Cardiac muscle cell (in vitro differentiated cells and primary cell): ENCODE data around the gene C17orf50. TPM values are rescaled to one million over a fixed set of nuclear protein-coding genes. Genes with fewer than 3 reads are reported as not detected.

Source experiments
- DNase-seq, 2 donors: peaks; one replicate each; pipeline versions ENCODE4 v3.0.0 to v3.0.0-alpha.2; 2010 to 2017; ENCODE audit warnings: low read depth in 1 of 2, low spot score in 1 of 2
- H3K27ac ChIP-seq: fragments of 200-600 bp; sonication (generic); 2 replicates; pipeline ENCODE4 v1.5.1; 2016
- H3K27me3 ChIP-seq: fragments of 200-600 bp; sonication (generic); 2 replicates; pipeline ENCODE4 v1.6.0; 2016; ENCODE audit warnings: control low read depth
- H3K36me3 ChIP-seq: fragments of 200-600 bp; sonication (generic); 2 replicates; pipeline ENCODE4 v1.5.1; 2016; ENCODE audit warnings: control low read depth
- H3K4me1 ChIP-seq: fragments of 200-600 bp; sonication (generic); 2 replicates; pipeline ENCODE4 v1.8.1; 2017; ENCODE audit warnings: low read depth, mild to moderate bottlenecking, mixed run types
- H3K4me3 ChIP-seq: fragments of 200-600 bp; sonication (generic); 2 replicates; pipeline ENCODE4 v1.5.1; 2016; ENCODE audit warnings: mild to moderate bottlenecking
- H3K9me3 ChIP-seq: fragments of 200-600 bp; sonication (generic); 2 replicates; pipeline ENCODE4 v1.5.1; 2017; ENCODE audit warnings: low read depth, mild to moderate bottlenecking, control low read depth
- polyA plus RNA-seq: library from polyadenylated mRNA; unstranded; fragments of >200 nt; fragmentation: Nextera tagmentation; extraction: Ambion mirVana; gene quantifications from 2 replicates; pipeline ENCODE4 v1.2.1, GENCODE V29; 2016
- total RNA-seq: library from RNA; depleted of rRNA; stranded (reverse); fragments of >200 nt; gene quantifications from 2 replicates; pipeline ENCODE4 v1.2.3, GENCODE V29; 2016
- TF ChIP-seq, protein P1 (sequence below): IDR thresholded peaks from 2 replicates; pipeline ENCODE4 v1.5.1; 2012; ENCODE audit warnings: low read depth, mild to moderate bottlenecking, low read length

The C17orf50 gene
- total and polyA plus RNA-seq, 2 experiments from 2014 or later, result 0.74 to 1.2 TPM

DNA sequence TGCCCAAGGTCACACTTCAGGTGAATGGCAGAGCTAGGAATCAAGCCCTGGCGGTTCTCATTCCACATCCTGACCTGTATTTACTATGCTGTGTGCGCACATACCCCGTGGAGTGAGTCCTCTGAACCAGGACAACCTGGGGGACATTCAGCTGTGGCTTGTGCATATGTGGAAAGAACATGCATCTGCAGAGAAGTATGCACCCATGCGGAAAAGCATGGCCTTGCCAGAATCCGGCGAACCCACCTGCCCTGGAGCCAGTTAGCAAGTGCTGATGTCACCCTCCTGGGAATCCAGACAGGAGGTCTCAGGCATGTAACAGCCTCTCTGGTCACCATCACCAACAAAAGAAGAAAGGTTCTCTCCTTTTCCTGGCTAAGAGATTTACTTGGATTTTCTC is 27.3 kb upstream of the C17orf50 start:
- H3K4me3 ChIP-seq, result no peak overlapping the region
- DNase-seq, result no peak
- no peak overlapping the region for H3K27ac ChIP-seq
- peaks cover 18% of the 10 kb centered on the region for H3K4me1 ChIP-seq
- no peaks in the 10 kb centered on the region for H3K9me3 ChIP-seq
- H3K27me3 ChIP-seq, result no peaks in the 10 kb centered on the region
- peaks cover 4% of the 10 kb centered on the region for H3K36me3 ChIP-seq
- TF ChIP-seq, protein P1, sequence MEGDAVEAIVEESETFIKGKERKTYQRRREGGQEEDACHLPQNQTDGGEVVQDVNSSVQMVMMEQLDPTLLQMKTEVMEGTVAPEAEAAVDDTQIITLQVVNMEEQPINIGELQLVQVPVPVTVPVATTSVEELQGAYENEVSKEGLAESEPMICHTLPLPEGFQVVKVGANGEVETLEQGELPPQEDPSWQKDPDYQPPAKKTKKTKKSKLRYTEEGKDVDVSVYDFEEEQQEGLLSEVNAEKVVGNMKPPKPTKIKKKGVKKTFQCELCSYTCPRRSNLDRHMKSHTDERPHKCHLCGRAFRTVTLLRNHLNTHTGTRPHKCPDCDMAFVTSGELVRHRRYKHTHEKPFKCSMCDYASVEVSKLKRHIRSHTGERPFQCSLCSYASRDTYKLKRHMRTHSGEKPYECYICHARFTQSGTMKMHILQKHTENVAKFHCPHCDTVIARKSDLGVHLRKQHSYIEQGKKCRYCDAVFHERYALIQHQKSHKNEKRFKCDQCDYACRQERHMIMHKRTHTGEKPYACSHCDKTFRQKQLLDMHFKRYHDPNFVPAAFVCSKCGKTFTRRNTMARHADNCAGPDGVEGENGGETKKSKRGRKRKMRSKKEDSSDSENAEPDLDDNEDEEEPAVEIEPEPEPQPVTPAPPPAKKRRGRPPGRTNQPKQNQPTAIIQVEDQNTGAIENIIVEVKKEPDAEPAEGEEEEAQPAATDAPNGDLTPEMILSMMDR, result no peak

DNA sequence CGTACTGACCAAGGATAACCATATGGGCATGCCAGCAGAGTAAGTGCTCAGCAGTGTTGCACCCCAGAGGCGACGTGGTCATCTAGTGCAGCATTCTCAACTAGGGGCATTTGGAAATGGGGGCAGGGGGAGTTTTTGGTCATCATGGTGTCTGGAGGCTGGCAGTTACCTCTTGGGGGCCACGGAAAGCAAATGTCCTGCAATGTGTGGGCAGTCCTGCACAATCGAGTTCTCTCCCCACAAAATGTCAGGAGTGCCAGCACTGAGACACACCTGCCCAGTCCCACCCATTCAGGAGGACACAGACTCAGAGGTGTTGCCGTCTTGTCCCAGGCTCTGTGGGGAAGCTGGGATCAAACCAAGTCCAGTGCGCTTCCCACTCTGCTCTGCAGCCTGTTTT is 26.3 kb upstream of the C17orf50 start:
- H3K4me1 ChIP-seq, result peaks cover 9% of the 10 kb centered on the region
- H3K27me3 ChIP-seq, result no peaks in the 10 kb centered on the region
- H3K36me3 ChIP-seq, result peaks cover 4% of the 10 kb centered on the region
- no peak for DNase-seq
- no peak overlapping the region for H3K27ac ChIP-seq
- TF ChIP-seq, protein P1, result no peak
- H3K9me3 ChIP-seq, result no peaks in the 10 kb centered on the region
- H3K4me3 ChIP-seq, result no peak overlapping the region

DNA sequence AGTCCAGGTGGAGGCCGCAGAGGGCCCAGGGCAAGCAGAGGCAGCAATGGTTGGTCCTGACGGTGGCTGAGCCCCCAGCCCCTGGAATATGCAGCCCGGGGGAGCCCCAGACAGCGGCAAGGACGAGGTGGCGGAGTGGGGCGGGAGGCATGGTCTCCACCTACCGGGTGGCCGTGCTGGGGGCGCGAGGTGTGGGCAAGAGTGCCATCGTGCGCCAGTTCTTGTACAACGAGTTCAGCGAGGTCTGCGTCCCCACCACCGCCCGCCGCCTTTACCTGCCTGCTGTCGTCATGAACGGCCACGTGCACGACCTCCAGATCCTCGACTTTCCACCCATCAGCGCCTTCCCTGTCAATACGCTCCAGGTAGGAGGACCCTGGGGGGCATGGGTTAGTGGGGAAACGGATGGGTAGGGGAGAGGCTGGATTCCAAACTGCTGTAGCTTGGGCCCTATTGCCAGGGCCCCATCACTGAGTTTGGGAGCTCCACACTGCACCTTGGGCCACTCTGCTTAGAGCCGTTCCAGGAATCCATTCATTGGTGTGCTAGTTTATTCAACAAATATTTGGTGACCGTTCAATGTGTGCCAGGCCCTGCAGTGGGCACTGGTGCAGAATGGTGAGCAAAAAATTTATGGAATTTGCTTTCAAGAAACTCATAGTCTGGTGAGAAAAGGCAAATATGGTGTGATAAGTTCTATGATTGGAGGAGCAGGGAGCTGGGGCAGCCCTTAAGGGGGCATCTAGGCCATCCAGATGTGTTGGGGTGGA is 25.5 kb upstream of the C17orf50 start:
- H3K4me1 ChIP-seq, result peaks cover 4% of the 10 kb centered on the region
- no peak overlapping the region for H3K27ac ChIP-seq
- TF ChIP-seq, protein P1, result no peak
- no peak for DNase-seq
- no peak overlapping the region for H3K4me3 ChIP-seq
- no peaks in the 10 kb centered on the region for H3K27me3 ChIP-seq
- peaks cover 4% of the 10 kb centered on the region for H3K36me3 ChIP-seq
- H3K9me3 ChIP-seq, result no peaks in the 10 kb centered on the region

DNA sequence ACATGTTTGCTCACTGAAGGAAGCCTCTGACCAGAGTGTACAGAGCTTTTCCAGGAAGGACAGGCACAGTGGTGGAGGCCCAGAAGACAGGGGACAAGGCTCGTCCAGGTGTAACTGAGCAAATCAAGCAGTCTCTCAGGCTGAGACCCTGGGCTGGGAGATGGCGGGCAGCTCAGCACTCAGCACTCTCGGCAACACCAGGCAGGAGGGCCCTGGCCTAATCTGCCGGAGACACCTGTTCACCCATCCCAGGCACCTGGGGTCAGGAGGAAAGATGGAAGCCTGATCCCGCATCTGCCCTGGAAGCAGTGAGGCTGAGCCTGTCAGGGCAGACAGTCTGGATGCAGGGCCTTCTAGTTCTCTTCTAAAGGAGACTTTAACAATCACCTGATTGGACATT is 24.5 kb upstream of the C17orf50 start:
- Histone ChIP-seq H3K4me3 (no peak overlapping the region), H3K4me1 (peaks cover under 1% of the 10 kb centered on the region), H3K36me3 (peaks cover 4% of the 10 kb centered on the region), H3K27ac (no peak overlapping the region), H3K9me3 (no peaks in the 10 kb centered on the region), H3K27me3 (no peaks in the 10 kb centered on the region)
- DNase-seq, result no peak
- TF ChIP-seq, protein P1, result no peak

DNA sequence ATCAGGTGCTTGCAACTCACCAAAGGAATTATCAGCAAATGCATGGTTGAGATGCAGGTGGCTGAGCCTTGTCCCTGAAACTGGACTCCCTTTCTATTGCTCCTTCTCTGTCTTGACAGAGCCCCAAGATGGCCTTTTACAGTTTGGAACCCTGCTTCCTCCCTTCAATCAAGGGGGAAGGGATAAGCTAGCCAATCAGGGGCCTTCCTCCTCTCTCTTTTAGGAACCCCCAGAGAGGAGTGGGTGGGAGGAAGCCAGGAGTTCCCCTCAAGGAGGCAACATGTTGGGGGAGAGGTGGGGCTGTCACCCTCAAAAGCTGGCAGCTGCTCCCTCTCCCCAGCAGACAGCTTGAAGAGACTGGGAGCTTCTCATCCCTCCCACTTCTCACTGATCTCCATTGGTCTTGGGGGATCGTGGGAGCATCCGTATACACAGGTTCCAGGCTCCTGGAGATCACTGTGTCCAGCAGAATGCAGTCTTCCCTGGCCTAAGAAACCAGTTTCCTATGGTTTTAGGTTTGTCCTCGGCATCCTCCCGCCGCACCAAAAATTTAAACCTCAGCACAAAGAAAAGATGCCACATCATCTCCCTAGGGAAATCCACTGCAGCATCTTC is 22.1 kb upstream of the C17orf50 start:
- TF ChIP-seq, protein P1, result no peak

More for the DNA sequence above, 22.1 kb upstream of the C17orf50 start:
- DNase-seq, result no peak
- no peak overlapping the region for H3K4me3 ChIP-seq
- no peaks in the 10 kb centered on the region for H3K27me3 ChIP-seq
- H3K36me3 ChIP-seq, result peaks cover 4% of the 10 kb centered on the region
- H3K9me3 ChIP-seq, result no peaks in the 10 kb centered on the region
- H3K4me1 ChIP-seq, result no peaks in the 10 kb centered on the region
- no peak overlapping the region for H3K27ac ChIP-seq
